Measurements from ENCODE around the gene FHIT.

DNA sequence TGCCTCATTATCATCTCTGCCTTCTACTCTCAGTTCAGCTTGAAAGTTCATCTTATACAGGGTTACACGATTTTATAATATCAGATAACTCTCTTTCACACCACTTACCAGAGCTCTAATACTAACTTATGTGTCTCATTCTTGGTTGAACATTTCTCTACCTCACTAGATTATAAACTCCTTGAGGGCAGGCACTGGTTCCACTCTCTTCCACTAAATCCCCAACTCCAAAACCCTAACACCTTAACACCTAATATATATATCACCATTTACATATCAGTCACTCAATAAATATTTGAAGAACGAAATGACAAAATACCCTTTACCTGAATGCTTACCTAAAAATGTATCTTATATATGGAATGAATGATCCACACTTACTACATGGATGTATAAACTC, 977.2 kb downstream of the FHIT start:
- TF ChIP-seq CTCF (IDR thresholded peaks at IDR 0.05) (no peak), RXRA (IDR thresholded peaks at IDR 0.05; ENCODE audit: borderline replicate concordance, low read depth) (no peak), RAD21 (IDR thresholded peaks at IDR 0.05; ENCODE audit: low read length) (no peak), FOXM1 (IDR thresholded peaks at IDR 0.05; ENCODE audit: low read depth) (no peak), MXI1 (IDR thresholded peaks at IDR 0.05; ENCODE audit: low read depth, low read length) (no peak), SIN3A (IDR thresholded peaks at IDR 0.05; ENCODE audit: borderline replicate concordance, low read depth, low read length) (no peak), JUND (IDR thresholded peaks at IDR 0.05) (no peak), MAX (IDR thresholded peaks at IDR 0.05; ENCODE audit: low read depth) (no peak), POLR2AphosphoS5 (IDR thresholded peaks at IDR 0.05; ENCODE audit: low read depth, low read length) (no peak), GATA2 (CRISPR knock-in tag; IDR thresholded peaks at IDR 0.05) (no peak), ELF1 (IDR thresholded peaks at IDR 0.05) (no peak), RCOR1 (IDR thresholded peaks at IDR 0.05; ENCODE audit: low read length) (no peak), TEAD4 (IDR thresholded peaks at IDR 0.05; ENCODE audit: borderline replicate concordance, insufficient read depth) (no peak)
- TF ChIP-seq, protein P1, sequence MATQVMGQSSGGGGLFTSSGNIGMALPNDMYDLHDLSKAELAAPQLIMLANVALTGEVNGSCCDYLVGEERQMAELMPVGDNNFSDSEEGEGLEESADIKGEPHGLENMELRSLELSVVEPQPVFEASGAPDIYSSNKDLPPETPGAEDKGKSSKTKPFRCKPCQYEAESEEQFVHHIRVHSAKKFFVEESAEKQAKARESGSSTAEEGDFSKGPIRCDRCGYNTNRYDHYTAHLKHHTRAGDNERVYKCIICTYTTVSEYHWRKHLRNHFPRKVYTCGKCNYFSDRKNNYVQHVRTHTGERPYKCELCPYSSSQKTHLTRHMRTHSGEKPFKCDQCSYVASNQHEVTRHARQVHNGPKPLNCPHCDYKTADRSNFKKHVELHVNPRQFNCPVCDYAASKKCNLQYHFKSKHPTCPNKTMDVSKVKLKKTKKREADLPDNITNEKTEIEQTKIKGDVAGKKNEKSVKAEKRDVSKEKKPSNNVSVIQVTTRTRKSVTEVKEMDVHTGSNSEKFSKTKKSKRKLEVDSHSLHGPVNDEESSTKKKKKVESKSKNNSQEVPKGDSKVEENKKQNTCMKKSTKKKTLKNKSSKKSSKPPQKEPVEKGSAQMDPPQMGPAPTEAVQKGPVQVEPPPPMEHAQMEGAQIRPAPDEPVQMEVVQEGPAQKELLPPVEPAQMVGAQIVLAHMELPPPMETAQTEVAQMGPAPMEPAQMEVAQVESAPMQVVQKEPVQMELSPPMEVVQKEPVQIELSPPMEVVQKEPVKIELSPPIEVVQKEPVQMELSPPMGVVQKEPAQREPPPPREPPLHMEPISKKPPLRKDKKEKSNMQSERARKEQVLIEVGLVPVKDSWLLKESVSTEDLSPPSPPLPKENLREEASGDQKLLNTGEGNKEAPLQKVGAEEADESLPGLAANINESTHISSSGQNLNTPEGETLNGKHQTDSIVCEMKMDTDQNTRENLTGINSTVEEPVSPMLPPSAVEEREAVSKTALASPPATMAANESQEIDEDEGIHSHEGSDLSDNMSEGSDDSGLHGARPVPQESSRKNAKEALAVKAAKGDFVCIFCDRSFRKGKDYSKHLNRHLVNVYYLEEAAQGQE (IDR thresholded peaks at IDR 0.05; ENCODE audit: low read depth, low read length): no peak
